GM12865 (cell line): ENCODE measurements around the gene PCDHGB1.
"Not testable (repeated sequence)": the region's sequence is repeated elsewhere in the genome, so short reads cannot be mapped to it uniquely, and the experiment has no call there.

Source experiments
- DNase-seq: peaks from one replicate; pipeline ENCODE4 v3.0.0; 2010; ENCODE audit warnings: low read depth
- H3K4me3 ChIP-seq: 2 replicates; pipeline ENCODE4 v1.5.1; 2011; ENCODE audit warnings: mild to moderate bottlenecking, low read depth, low read length, control low read depth
- CTCF ChIP-seq: IDR thresholded peaks from 2 replicates; pipeline ENCODE4 v1.5.1; 2011; ENCODE audit warnings: low read length, control low read depth, low read depth, inconsistent platforms; ENCODE audit not compliant: insufficient read depth; ENCODE audit errors: missing control alignments

Gene PCDHGB1

DNA sequence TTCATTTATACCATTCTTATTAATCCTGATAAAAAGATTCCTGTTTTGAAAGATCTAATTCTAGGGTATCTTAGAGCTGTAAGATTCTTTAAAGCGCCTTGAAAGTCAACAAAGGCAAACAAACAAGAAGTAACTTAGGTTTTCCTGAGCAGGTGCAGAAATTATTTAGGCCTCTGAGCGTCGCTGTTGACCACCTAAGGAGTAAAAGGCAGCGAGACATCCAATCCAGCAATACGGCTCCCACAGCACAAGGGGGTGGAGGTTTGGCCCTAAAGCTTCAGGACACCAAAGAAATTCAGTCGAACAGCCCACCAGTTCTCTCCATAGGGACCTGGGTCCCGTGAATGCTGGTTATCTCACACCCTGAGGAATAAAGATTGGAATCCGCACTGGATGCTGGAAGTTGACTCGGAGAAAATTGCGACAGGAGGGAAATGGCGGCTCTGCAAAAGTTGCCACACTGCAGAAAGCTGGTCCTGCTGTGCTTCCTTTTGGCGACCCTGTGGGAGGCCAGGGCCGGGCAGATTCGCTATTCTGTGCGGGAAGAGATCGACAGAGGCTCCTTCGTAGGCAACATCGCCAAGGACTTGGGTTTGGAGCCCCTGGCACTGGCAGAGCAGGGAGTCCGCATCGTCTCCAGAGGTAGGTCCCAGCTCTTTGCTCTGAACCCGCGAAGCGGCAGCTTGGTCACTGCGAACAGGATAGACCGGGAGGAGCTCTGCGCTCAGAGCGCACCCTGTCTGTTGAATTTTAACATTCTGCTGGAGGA lies 11.2 kb upstream of the PCDHGB1 start, which contains the start of gene PCDHGA2:
PCDHGA2 (plus strand) TSS at position 223 of the 769 bp plus-strand sequence.
- DNase-seq, result peak; percentile 53
- TF ChIP-seq CTCF, result peak; percentile 23
- no peak within 1 kb of the TSS for H3K4me3 ChIP-seq

DNA sequence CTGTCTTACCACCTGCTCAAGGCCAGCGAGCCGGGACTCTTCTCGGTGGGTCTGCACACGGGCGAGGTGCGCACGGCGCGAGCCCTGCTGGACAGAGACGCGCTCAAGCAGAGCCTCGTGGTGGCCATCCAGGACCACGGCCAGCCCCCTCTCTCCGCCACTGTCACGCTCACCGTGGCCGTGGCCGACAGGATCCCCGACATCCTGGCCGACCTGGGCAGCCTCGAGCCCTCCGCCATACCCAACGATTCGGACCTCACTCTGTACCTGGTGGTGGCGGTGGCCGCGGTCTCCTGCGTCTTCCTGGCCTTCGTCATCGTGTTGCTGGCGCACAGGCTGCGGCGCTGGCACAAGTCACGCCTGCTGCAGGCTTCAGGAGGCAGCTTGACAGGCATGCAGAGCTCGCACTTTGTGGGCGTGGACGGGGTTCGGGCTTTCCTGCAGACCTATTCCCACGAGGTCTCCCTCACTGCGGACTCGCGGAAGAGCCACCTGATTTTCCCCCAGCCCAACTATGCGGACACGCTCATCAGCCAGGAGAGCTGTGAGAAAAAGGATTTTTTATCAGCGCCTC lies 9.0 kb upstream of the PCDHGB1 start:
- DNase-seq, result not testable (repeated sequence)

DNA sequence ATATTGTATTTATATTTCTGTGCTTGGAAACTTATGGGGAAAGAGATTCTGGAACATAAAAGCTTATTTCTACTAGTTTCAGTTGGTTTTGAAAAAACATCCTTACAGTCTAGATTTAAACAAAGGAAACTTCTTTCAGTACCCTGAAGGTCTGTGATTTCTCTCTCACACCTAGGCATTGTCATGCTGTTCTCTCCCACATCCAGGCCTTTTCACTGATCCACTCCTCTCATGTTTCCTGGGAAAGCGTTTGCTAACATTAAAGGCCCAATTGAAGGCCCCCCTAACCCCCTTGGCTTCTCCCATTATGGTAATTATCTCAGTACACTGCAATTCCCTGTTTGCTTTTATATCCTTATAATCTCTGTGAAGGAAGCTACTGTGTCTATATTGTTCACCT lies 7.1 kb upstream of the PCDHGB1 start:
- TF ChIP-seq CTCF, result no peak
- no peak for DNase-seq
- H3K4me3 ChIP-seq, result no peak overlapping the region

More for the DNA sequence above, 9.0 kb upstream of the PCDHGB1 start:
- not testable (repeated sequence) for H3K4me3 ChIP-seq

- peak; percentile 21 for DNase-seq
- no peak within 1 kb of the TSS for H3K4me3 ChIP-seq
- TF ChIP-seq CTCF, result no peak
Observed at GRCh38 chr5:141343242-141343952, 6.5 kb upstream of the PCDHGB1 start, which contains the start of gene PCDHGA3. Gene PCDHGA3, plus strand, starts transcription at chr5:141343829. Its CDS starts 205 bp downstream, at chr5:141344034.

GRCh38 chr5:141343953-141344463 lies 5.9 kb upstream of the PCDHGB1 start:
- H3K4me3 ChIP-seq, result no peak overlapping the region
- no peak for TF ChIP-seq CTCF
- DNase-seq, result no peak

DNA sequence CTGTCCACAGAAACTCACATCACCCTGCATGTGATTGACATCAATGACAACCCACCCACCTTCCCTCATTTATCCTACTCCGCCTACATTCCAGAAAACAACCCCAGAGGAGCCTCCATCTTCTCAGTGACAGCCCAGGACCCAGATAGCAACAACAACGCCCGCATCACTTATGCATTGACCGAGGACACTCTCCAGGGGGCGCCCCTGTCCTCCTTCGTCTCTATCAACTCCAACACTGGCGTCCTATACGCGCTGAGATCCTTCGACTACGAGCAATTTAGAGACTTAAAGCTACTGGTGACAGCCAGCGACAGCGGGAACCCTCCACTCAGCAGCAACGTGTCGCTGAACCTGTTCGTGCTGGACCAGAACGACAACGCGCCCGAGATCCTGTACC lies 4.6 kb upstream of the PCDHGB1 start:
- no peak overlapping the region for H3K4me3 ChIP-seq
- no peak for TF ChIP-seq CTCF
- DNase-seq, result no peak

DNA sequence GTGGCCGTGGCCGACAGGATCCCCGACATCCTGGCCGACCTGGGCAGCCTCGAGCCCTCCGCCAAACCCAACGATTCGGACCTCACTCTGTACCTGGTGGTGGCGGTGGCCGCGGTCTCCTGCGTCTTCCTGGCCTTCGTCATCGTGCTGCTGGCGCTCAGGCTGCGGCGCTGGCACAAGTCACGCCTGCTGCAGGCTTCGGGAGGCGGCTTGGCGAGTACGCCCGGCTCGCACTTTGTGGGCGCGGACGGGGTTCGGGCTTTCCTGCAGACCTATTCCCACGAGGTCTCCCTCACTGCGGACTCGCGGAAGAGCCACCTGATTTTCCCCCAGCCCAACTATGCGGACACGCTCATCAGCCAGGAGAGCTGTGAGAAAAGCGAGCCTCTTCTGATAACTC lies 3.9 kb upstream of the PCDHGB1 start:
- H3K4me3 ChIP-seq, DNase-seq: not testable (repeated sequence)
